Skeletal muscle tissue (tissue), 4 donors: ENCODE data around the gene PCP4. TPM values are rescaled to one million over a fixed set of nuclear protein-coding genes. Genes with fewer than 3 reads are reported as not detected.
"Not testable (repeated sequence)": the region's sequence is repeated elsewhere in the genome, so short reads cannot be mapped to it uniquely, and the experiment has no call there.

Experiments used
- H3K27ac ChIP-seq: one replicate; pipeline ENCODE4 v1.7.0; 2013; ENCODE audit warnings: mild to moderate bottlenecking, low read depth, low read length, inconsistent platforms
- H3K27me3 ChIP-seq, 3 donors: one replicate each; pipeline ENCODE4 v1.7.0; 2013; ENCODE audit warnings: low read length in 3 of 3; ENCODE audit not compliant: control insufficient read depth in 3 of 3, insufficient read depth in 3 of 3
- H3K36me3 ChIP-seq, 3 donors: one replicate each; pipeline ENCODE4 v1.7.0; 2013; ENCODE audit warnings: low read length in 3 of 3; ENCODE audit not compliant: control insufficient read depth in 3 of 3, insufficient read depth in 3 of 3
- H3K4me1 ChIP-seq, 3 donors: one replicate each; pipeline ENCODE4 v1.7.0; 2013; ENCODE audit warnings: low read length in 3 of 3, mild to moderate bottlenecking in 3 of 3; ENCODE audit not compliant: control insufficient read depth in 3 of 3, insufficient read depth in 3 of 3
- H3K4me3 ChIP-seq, 3 donors: one replicate each; pipeline ENCODE4 v1.7.0; 2013; ENCODE audit warnings: low read length in 3 of 3
- H3K9ac ChIP-seq, 3 donors: one replicate each; pipeline ENCODE4 v1.7.0; 2013; ENCODE audit warnings: low read length in 3 of 3, mild to moderate bottlenecking in 3 of 3, moderate library complexity in 2 of 3, low read depth in 1 of 3
- H3K9me3 ChIP-seq, 3 donors: one replicate each; pipeline ENCODE4 v1.7.0; 2013; ENCODE audit warnings: low read length in 3 of 3; ENCODE audit not compliant: control insufficient read depth in 3 of 3
- total RNA-seq: library from RNA; depleted of rRNA; stranded (reverse); fragments of >200 nt; gene quantifications from one replicate; pipeline ENCODE4 v1.2.3, GENCODE V29; 2014
- donor health status: Osteomylitis.

PCP4 gene
- total RNA-seq, 1 donor from 2014 or later = not detected

- no peaks in the 10 kb centered on the region for H3K9me3 ChIP-seq
- H3K27me3 ChIP-seq = peaks cover 2 to 23% (median 4%) of the 10 kb centered on the region in 3 donors
- no peaks in the 10 kb centered on the region for H3K4me1 ChIP-seq
- H3K9ac ChIP-seq = no peak overlapping the region
- H3K27ac ChIP-seq = no peak overlapping the region
- H3K4me3 ChIP-seq = no peak overlapping the region
- H3K36me3 ChIP-seq = no peaks in the 10 kb centered on the region
Observed at GRCh38 chr21:39885119-39885848, 18.0 kb downstream of the PCP4 start.

- H3K4me3 ChIP-seq = no peak overlapping the region
- H3K27ac ChIP-seq = no peak overlapping the region
- no peaks in the 10 kb centered on the region for H3K4me1 ChIP-seq
- H3K9ac ChIP-seq = no peak overlapping the region
- H3K9me3 ChIP-seq = no peaks in the 10 kb centered on the region
- H3K27me3 ChIP-seq = peaks cover 0 to 5% (median 0%) of the 10 kb centered on the region in 3 donors
- no peaks in the 10 kb centered on the region for H3K36me3 ChIP-seq
Observed at GRCh38 chr21:39888848-39889247, 21.6 kb downstream of the PCP4 start.

- H3K9ac ChIP-seq = no peak overlapping the region
- no peaks in the 10 kb centered on the region for H3K36me3 ChIP-seq
- no peak overlapping the region for H3K27ac ChIP-seq
- no peaks in the 10 kb centered on the region for H3K9me3 ChIP-seq
- H3K27me3 ChIP-seq = peaks cover 0 to 9% (median 0%) of the 10 kb centered on the region in 3 donors
- H3K4me3 ChIP-seq = no peak overlapping the region
- no peaks in the 10 kb centered on the region for H3K4me1 ChIP-seq
Observed at GRCh38 chr21:39891111-39891510, 23.9 kb downstream of the PCP4 start.

GRCh38 chr21:39891863-39892262 lies 24.6 kb downstream of the PCP4 start:
- H3K9me3 ChIP-seq, H3K27ac ChIP-seq, H3K4me3 ChIP-seq, H3K4me1 ChIP-seq, H3K27me3 ChIP-seq, H3K9ac ChIP-seq, H3K36me3 ChIP-seq: not testable (repeated sequence)

GRCh38 chr21:39900491-39900890 lies 33.3 kb downstream of the PCP4 start:
- Histone ChIP-seq H3K27ac (no peak overlapping the region), H3K4me3 (no peak overlapping the region), H3K9me3 (peaks cover 0 to 2% (median 0%) of the 10 kb centered on the region in 3 donors), H3K36me3 (no peaks in the 10 kb centered on the region), H3K9ac (no peak overlapping the region), H3K27me3 (peaks cover 0 to 6% (median 0%) of the 10 kb centered on the region in 3 donors), H3K4me1 (no peaks in the 10 kb centered on the region)

GRCh38 chr21:39900911-39901310 lies 33.7 kb downstream of the PCP4 start:
- H3K9ac ChIP-seq = no peak overlapping the region
- no peak overlapping the region for H3K27ac ChIP-seq
- H3K36me3 ChIP-seq = no peaks in the 10 kb centered on the region
- peaks cover 0 to 4% (median 0%) of the 10 kb centered on the region in 3 donors for H3K27me3 ChIP-seq
- peaks cover 0 to 2% (median 0%) of the 10 kb centered on the region in 3 donors for H3K9me3 ChIP-seq
- H3K4me1 ChIP-seq = no peaks in the 10 kb centered on the region
- H3K4me3 ChIP-seq = no peak overlapping the region

GRCh38 chr21:39902986-39903385 lies 35.7 kb downstream of the PCP4 start:
- Histone ChIP-seq H3K9ac (no peak overlapping the region), H3K9me3 (peaks cover 0 to 2% (median 0%) of the 10 kb centered on the region in 3 donors), H3K27ac (no peak overlapping the region), H3K4me3 (no peak overlapping the region), H3K27me3 (peaks cover 0 to 4% (median 0%) of the 10 kb centered on the region in 3 donors), H3K4me1 (no peaks in the 10 kb centered on the region), H3K36me3 (no peaks in the 10 kb centered on the region)

- H3K4me3 ChIP-seq = no peak overlapping the region
- H3K9ac ChIP-seq = no peak overlapping the region
- H3K27me3 ChIP-seq = peaks cover 0 to 4% (median 0%) of the 10 kb centered on the region in 3 donors
- no peaks in the 10 kb centered on the region for H3K36me3 ChIP-seq
- no peak overlapping the region for H3K27ac ChIP-seq
- H3K9me3 ChIP-seq = peaks cover 0 to 2% (median 0%) of the 10 kb centered on the region in 3 donors
- no peaks in the 10 kb centered on the region for H3K4me1 ChIP-seq
Observed at GRCh38 chr21:39904457-39904856, 37.2 kb downstream of the PCP4 start.

GRCh38 chr21:39908265-39908923 lies 41.2 kb downstream of the PCP4 start:
- Histone ChIP-seq H3K36me3 (no peaks in the 10 kb centered on the region), H3K27ac (no peak overlapping the region), H3K4me3 (no peak overlapping the region), H3K9me3 (no peaks in the 10 kb centered on the region), H3K27me3 (peaks cover 0 to 8% (median 0%) of the 10 kb centered on the region in 3 donors), H3K9ac (no peak overlapping the region), H3K4me1 (no peaks in the 10 kb centered on the region)
